T-helper 2 cell treated with Interferon-gamma antibody and Interleukin-4, amounts not matched to agents 5 μg/mL and 100 μg/mL, for 36 hours (primary cell): ENCODE measurements around the gene GCN1.
A peak's percentile ranks its signal among the peaks of the same experiment; 100 is the strongest.

Experiments used
- DNase-seq: peaks from one replicate; pipeline ENCODE4 v3.0.0; 2021; ENCODE audit warnings: low spot score
- H3K27ac Mint-ChIP-seq: one replicate; pipeline ENCODE4 v1.8.0; 2021; ENCODE audit warnings: mild to moderate bottlenecking, mixed read lengths
- H3K27me3 Mint-ChIP-seq: one replicate; pipeline ENCODE4 v1.8.0; 2021; ENCODE audit warnings: low read depth, mixed read lengths
- H3K36me3 Mint-ChIP-seq: one replicate; pipeline ENCODE4 v1.8.0; 2021; ENCODE audit warnings: low read depth, mixed read lengths
- H3K4me1 Mint-ChIP-seq: one replicate; pipeline ENCODE4 v1.8.0; 2021; ENCODE audit warnings: low read depth, mixed read lengths
- H3K4me3 Mint-ChIP-seq: one replicate; pipeline ENCODE4 v1.8.0; 2022; ENCODE audit warnings: mild to moderate bottlenecking, moderate library complexity, mixed read lengths
- H3K9me3 Mint-ChIP-seq: one replicate; pipeline ENCODE4 v1.8.0; 2021; ENCODE audit warnings: mixed read lengths

The GCN1 gene

DNA sequence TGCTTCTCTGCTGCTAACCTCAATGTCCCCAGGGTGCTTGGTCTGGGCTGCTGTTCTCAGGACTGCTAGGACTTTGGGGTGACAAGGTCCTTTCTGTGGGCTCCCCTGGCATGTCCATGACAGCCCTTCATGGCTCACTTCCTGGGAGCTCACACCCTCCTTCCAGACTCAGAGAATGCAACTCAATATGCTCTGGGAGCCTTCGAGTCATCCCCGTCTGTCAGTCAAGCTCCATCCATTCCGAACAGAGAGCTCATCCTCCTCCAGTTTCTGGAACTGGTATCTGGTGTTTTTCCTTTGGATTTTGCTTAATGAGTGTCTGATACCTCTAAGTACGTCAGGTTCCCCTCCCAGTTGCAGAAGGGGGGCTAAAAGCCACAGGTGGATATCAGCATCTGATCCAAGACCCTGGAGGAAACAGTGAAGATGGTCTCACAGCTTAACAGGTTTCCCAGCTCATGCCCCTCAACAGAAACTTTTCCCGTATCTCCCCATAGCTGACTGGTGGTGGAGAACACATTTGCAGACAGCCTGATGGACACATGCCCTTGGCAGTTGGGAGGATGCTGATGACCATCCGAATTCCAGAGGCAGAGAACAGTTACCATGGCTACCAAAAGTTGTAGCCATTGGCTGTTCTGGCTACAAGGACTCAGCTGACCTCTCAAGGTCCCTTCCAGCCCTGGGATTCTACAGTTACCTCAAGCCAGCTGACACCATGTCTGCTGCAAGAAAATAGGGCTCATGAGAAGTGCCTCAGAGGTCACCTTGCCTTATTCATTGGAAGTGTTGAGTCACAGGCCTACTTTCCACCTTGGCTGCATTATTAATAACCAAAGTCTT, 68.5 kb downstream of the GCN1 start:
- peak; percentile 18 for DNase-seq

DNA sequence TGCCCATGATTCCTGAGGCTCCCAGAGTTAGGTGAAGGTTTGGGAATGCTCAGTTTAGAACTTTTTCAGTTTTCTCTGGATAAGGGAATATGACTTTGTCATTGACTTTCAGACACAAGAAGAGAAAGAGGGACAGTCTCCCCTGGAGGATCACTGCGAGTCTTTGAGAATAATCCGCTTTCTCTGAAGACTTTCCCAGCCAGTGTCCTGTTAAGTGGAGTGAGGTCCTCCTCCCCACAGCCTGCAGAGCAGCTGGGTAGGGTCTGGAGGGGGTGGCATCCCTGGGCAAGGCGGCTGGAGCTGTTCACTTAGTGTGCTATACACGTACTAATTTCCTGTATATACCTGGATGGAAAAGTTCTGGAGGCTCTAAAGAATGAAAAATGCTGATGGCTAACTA, 69.5 kb downstream of the GCN1 start:
- no peak overlapping the region for H3K4me3 Mint-ChIP-seq
- no peaks in the 10 kb centered on the region for H3K27me3 Mint-ChIP-seq
- no peak for DNase-seq
- no peak overlapping the region for H3K27ac Mint-ChIP-seq
- no peaks in the 10 kb centered on the region for H3K9me3 Mint-ChIP-seq
- H3K4me1 Mint-ChIP-seq = peaks cover 30% of the 10 kb centered on the region
- H3K36me3 Mint-ChIP-seq = peaks cover 30% of the 10 kb centered on the region

More for the DNA sequence above, 68.5 kb downstream of the GCN1 start:
- Mint-ChIP-seq H3K4me3 (no peak overlapping the region), H3K36me3 (peaks cover 35% of the 10 kb centered on the region), H3K9me3 (no peaks in the 10 kb centered on the region), H3K4me1 (peaks cover 23% of the 10 kb centered on the region), H3K27me3 (no peaks in the 10 kb centered on the region), H3K27ac (peak overlapping the region; percentile 68)

GRCh38 chr12:120121766-120122293, 72.7 kb downstream of the GCN1 start:
- H3K4me3 Mint-ChIP-seq = peak overlapping the region; percentile 47
- DNase-seq = peak; percentile 24
- no peaks in the 10 kb centered on the region for H3K9me3 Mint-ChIP-seq
- peaks cover 52% of the 10 kb centered on the region for H3K4me1 Mint-ChIP-seq
- H3K27me3 Mint-ChIP-seq = no peaks in the 10 kb centered on the region
- peak overlapping the region; percentile 83 for H3K27ac Mint-ChIP-seq
- H3K36me3 Mint-ChIP-seq = peaks cover 17% of the 10 kb centered on the region

- Mint-ChIP-seq H3K9me3 (no peaks in the 10 kb centered on the region), H3K27ac (peak overlapping the region; percentile 83), H3K4me3 (peak overlapping the region; percentile 47), H3K4me1 (peaks cover 50% of the 10 kb centered on the region), H3K36me3 (peaks cover 13% of the 10 kb centered on the region), H3K27me3 (no peaks in the 10 kb centered on the region)
- DNase-seq = no peak
Measured at GRCh38 chr12:120121343-120121742, 73.2 kb downstream of the GCN1 start.

DNA sequence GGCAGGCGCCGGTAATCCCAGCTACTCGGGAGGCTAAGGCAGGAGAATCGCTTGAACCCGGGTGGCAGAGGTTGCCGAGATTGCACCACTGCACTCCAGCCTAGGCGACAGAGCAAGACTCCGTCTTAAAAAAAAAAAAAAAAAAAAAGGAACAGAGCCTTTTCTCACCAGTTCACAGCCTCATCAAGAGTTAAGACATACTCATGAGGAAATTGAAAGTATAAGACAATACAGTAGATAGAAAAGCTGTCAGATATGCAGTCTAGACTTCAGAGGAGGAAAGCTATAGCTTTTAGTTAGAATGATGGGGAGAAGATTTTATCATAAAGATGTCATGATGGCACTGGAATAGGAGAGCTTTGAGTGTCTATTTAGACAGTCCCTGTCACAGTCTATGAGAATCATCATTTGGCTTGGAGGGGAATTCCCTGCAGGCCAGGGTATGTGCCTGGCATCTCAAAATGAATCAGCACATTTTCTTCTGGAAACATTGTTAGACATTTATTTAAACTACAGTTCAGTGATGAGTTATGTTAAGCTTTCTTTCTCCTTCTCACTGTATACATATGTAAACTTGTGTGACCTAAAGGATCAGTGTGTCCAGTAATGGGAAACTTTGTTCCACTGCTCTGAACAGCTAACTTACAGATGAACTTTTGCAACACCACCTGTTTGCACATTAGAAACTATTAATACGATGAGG, 75.1 kb downstream of the GCN1 start:
- H3K4me1 Mint-ChIP-seq = peaks cover 65% of the 10 kb centered on the region
- H3K27ac Mint-ChIP-seq = peak overlapping the region; percentile 84

GRCh38 chr12:120118321-120119061, 76.0 kb downstream of the GCN1 start:
- Mint-ChIP-seq H3K27me3 (no peaks in the 10 kb centered on the region), H3K9me3 (no peaks in the 10 kb centered on the region), H3K4me3 (peak overlapping the region; percentile 95), H3K36me3 (peaks cover 30% of the 10 kb centered on the region), H3K4me1 (peaks cover 59% of the 10 kb centered on the region), H3K27ac (peak overlapping the region; percentile 90)
- no peak for DNase-seq

More for the DNA sequence above, 75.1 kb downstream of the GCN1 start:
- H3K36me3 Mint-ChIP-seq = peaks cover 27% of the 10 kb centered on the region
- no peaks in the 10 kb centered on the region for H3K9me3 Mint-ChIP-seq
- H3K27me3 Mint-ChIP-seq = no peaks in the 10 kb centered on the region
- DNase-seq = peak; percentile 61
- peak overlapping the region; percentile 57 for H3K4me3 Mint-ChIP-seq

GRCh38 chr12:120117961-120118320, 76.6 kb downstream of the GCN1 start:
- peak overlapping the region; percentile 95 for H3K4me3 Mint-ChIP-seq
- no peaks in the 10 kb centered on the region for H3K9me3 Mint-ChIP-seq
- no peak for DNase-seq
- H3K36me3 Mint-ChIP-seq = peaks cover 33% of the 10 kb centered on the region
- H3K27me3 Mint-ChIP-seq = no peaks in the 10 kb centered on the region
- H3K27ac Mint-ChIP-seq = peak overlapping the region; percentile 90
- H3K4me1 Mint-ChIP-seq = peaks cover 57% of the 10 kb centered on the region

GRCh38 chr12:120116792-120117651, 77.5 kb downstream of the GCN1 start:
- peak overlapping the region; percentile 95 for H3K4me3 Mint-ChIP-seq
- no peaks in the 10 kb centered on the region for H3K27me3 Mint-ChIP-seq
- no peaks in the 10 kb centered on the region for H3K9me3 Mint-ChIP-seq
- H3K4me1 Mint-ChIP-seq = peaks cover 60% of the 10 kb centered on the region
- DNase-seq = peak; percentile 97
- peaks cover 37% of the 10 kb centered on the region for H3K36me3 Mint-ChIP-seq
- H3K27ac Mint-ChIP-seq = peak overlapping the region; percentile 90

- Mint-ChIP-seq H3K9me3 (no peaks in the 10 kb centered on the region), H3K27me3 (no peaks in the 10 kb centered on the region), H3K36me3 (peaks cover 40% of the 10 kb centered on the region), H3K4me1 (peaks cover 56% of the 10 kb centered on the region), H3K4me3 (peak within 1 kb of the TSS; percentile 96), H3K27ac (peak within 1 kb of the TSS; percentile 90)
- no peak for DNase-seq
Measured at GRCh38 chr12:120116441-120116791, 78.1 kb downstream of the GCN1 start, which contains the start of gene RAB35. Gene RAB35 (minus strand): TSS chr12:120116753. CDS start chr12:120116650, 103 bp downstream.

DNA sequence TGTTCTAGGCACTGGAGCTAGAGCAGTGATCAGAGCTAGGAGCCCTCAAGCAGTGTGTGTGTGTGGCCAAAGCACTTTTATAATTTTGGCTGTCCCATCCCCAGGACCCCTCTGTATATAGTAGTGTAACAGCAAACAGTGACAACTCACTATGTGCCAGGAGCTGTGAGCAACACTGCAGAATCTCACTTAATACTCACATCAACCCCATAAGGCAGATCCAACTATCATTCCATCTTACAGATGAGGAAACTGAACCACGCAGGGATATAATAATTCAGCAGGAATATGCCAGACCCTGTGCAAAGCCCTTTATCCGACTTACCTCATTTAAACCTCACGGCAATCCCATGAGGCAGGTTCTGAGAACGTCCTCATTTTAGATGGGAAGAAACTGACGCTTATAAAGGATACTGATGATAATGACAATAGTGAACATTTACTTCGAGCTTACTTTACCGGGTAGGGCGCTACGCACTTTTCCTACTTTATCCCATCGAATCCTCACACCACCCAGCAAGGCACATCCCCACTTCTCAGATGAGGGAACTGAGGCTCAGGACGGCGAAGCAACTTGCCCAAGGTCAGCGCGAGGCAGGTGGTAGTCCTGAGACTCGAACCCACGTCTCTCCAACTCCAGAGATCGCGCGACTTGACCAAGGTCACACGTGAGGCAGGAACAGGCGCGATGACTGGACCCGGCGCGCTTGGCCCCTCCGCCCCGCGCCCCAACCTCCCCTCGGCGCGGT, 78.6 kb downstream of the GCN1 start:
- Mint-ChIP-seq H3K4me1 (peaks cover 55% of the 10 kb centered on the region), H3K27ac (peak overlapping the region; percentile 89), H3K36me3 (peaks cover 40% of the 10 kb centered on the region), H3K4me3 (peak overlapping the region; percentile 96), H3K27me3 (no peaks in the 10 kb centered on the region), H3K9me3 (no peaks in the 10 kb centered on the region)
- peak; percentile 44 for DNase-seq

DNA sequence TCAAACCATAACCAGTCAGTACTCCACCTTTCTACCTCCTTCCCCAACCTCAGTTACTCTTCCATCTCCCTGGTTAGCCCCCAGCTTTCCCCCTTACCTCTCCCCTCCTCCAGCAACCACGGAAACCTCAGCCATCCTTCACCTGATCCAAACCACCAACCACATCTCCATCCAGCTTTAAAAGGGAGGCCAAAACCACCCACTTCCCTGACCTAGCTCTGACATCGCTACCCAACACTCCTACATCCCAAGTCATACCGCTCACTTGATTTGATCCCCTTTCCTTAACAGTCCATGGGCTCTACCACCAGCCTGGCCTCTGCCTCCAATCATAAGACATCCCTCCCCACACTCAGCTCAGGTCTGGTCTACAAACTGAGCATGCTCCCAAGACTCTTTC, 79.4 kb downstream of the GCN1 start:
- H3K4me3 Mint-ChIP-seq = peak overlapping the region; percentile 96
- H3K27me3 Mint-ChIP-seq = no peaks in the 10 kb centered on the region
- no peak for DNase-seq
- H3K9me3 Mint-ChIP-seq = no peaks in the 10 kb centered on the region
- peaks cover 56% of the 10 kb centered on the region for H3K4me1 Mint-ChIP-seq
- peak overlapping the region; percentile 89 for H3K27ac Mint-ChIP-seq
- H3K36me3 Mint-ChIP-seq = peaks cover 41% of the 10 kb centered on the region
